HG03457 (cell line): Measurements from ENCODE around the gene OR4K13.

Experiments used
- ATAC-seq: cut with Tn5 transposase; IDR thresholded peaks from one replicate; pipeline ENCODE4 v1.9.1; 2021; ENCODE audit warnings: moderate number of reproducible peaks; ENCODE audit not compliant: unreplicated experiment

OR4K13 gene

DNA sequence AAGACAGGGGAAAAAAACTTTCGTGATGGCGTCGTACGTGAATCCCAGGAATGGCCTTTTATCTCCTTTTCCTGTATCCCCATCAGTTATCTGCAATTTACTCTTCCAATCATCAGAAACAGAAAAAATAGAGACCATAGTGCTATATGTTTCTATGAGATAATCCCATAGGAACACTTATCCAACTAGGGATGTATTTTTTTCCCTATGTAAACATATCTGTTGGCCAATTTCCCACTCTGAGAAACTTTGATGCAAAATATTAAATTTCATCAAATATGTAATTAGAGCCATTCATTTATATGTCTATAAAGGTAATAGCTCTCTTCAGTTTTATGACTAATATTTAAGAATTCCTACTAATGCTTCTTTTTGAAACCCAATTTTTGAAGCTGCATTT lies at the start of gene OR4K13:
OR4K13 (minus strand) TSS at position 101 of the 400 bp plus-strand sequence. CDS start 1,280 bp downstream, outside the sequence.
- ATAC-seq: no peak

DNA sequence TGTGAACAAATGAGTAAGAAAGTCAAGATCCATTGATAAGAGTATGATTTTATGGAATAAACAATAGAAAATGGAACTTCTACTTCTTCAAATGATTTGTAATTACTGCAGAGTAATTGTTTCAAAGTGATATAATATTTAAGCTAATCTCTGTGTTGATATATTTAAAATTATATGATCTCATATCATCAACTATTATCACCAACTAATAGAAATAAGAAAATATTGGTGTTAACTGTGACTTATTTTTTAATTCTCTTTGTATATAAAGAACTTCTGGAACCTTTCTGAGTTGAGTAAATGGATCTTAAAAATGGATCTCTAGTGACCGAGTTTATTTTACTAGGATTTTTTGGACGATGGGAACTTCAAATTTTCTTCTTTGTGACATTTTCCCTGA lies 23.9 kb upstream of the OR4K13 start, which contains the start of gene OR4L1:
OR4L1 (plus strand) TSS at position 301 of the 400 bp plus-strand sequence; CDS start at position 301, 0 bp downstream.
- no peak for ATAC-seq

GRCh38 chr14:20048202-20048601 lies 12.4 kb upstream of the OR4K13 start:
- no peak for ATAC-seq

- ATAC-seq: no peak
Observed at GRCh38 chr14:20044243-20044642, 8.4 kb upstream of the OR4K13 start.

DNA sequence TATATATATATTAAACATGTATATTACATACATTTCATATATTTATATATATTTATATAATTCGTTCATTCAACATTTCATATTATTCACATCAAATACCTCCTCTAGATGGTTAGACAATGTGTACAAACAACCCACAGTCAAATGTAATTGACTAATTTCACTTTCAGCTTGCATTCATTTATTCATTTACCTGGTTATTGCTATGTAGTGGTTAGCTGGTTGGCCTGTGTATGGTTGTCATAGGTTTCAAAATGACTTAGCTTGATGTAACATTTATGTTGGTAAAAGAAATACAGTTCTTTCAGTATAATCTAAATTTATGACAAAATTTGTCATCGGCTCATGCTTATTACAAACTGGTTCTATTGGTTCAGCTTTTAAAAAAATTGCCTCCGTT lies 389 bp downstream of the OR4K13 start:
- no peak for ATAC-seq

- no peak for ATAC-seq
Observed at GRCh38 chr14:20031058-20031457, 4.8 kb downstream of the OR4K13 start.

DNA sequence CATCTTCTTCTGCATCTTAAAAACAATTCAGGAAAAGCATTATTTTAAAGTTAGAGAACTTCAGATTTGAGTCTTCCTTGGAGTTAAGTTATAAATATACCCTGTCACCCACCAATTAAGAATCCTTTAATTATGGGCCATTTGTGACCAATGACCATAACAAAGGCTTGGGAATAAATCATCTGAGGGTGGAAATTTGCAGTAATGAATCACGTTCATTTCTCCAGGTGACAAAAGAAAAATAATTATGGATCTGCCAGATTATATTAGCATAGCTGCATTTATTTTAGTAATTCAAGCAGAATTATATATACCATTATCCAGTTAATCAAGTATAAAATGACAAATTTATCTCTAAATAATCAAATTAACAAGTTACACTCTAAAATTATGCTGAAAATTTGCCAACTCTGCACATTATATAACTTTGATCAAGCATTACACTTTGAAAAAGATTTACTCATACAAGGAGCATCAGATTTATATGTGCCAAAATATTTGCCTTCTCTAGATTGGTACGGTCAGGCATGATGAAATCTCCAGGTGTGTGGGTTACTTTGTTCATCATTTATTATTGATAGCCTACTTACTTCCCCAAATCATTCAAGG lies 16.5 kb downstream of the OR4K13 start, which contains the start of gene OR4K14:
OR4K14 (minus strand) TSS at position 51 of the 609 bp plus-strand sequence. CDS start 4,114 bp downstream, outside the sequence.
- no peak for ATAC-seq

DNA sequence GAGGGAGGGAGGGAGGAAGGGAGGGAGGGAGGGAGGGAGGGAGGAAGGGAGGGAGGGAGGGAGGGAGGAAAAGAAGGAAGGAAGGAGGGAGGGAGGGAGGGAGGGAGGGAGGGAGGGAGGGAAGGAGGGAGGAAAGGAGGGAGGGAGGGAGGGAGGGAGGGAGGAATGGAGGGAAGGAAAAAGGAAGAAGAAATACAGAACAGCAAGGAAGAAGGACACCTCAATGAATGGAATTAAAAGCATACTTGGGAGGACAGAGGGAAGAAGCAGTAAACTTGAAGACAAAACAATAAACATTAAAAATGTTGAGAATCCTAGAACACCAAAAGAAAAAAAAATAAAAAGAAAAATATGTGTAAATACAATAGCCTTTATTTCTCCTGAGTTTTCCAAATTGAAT lies 27.7 kb downstream of the OR4K13 start:
- ATAC-seq: no peak

DNA sequence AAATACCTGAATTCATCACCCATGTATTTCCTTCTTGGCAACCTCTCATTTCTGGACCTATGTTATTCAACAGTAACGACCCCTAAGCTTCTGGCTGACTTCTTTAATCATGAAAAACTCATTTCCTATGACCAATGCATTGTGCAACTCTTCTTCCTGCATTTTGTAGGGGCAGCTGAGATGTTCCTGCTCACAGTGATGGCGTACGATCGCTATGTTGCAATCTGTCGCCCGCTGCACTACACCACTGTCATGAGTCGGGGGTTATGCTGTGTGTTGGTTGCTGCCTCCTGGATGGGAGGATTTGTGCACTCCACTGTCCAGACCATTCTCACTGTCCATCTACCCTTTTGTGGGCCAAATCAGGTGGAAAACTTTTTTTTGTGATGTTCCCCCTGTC lies 33.5 kb downstream of the OR4K13 start:
- no peak for ATAC-seq

GRCh38 chr14:20001863-20002262 lies 34.0 kb downstream of the OR4K13 start, which contains the start of gene OR4Q2:
Gene OR4Q2 (plus strand): TSS chr14:20002163.
- no peak for ATAC-seq

GRCh38 chr14:19993438-19993837 lies 42.4 kb downstream of the OR4K13 start:
- ATAC-seq: no peak
